Activated CD8-positive, alpha-beta memory T cell treated with anti-CD3 and anti-CD28 coated beads for 36 hours (primary cell): Measurements from ENCODE around the gene MECP2. TPM values are rescaled to one million over a fixed set of nuclear protein-coding genes. Genes with fewer than 3 reads are reported as not detected.
"Not testable (repeated sequence)": the region's sequence is repeated elsewhere in the genome, so short reads cannot be mapped to it uniquely, and the experiment has no call there.

Experiments
- CTCF ChIA-PET: fragments of 350-600 bp; sonication (Branson Sonifier 250); formaldehyde crosslinking; loops from one replicate; lab custom pipeline; 2021; ENCODE audit warnings: antibody characterized with exemption; lab: Charles Lee
- POLR2A ChIA-PET: fragments of 350-600 bp; sonication (Branson Sonifier 250); formaldehyde crosslinking; loops from one replicate; lab custom pipeline; 2021; ENCODE audit warnings: antibody characterized with exemption; lab: Charles Lee
- total RNA-seq, 2 experiments: library from RNA; stranded (reverse); gene quantifications; one replicate each; pipeline ENCODE4 v1.2.3, GENCODE V29; 2021

The MECP2 gene
- total RNA-seq, result 10 to 100 TPM; 49.8 to 51.2 TPM

GRCh38 chrX:154097589-154098541 is at the start of gene MECP2:
MECP2 (minus strand) TSS chrX:154097717.
- POLR2A ChIA-PET, result no interaction called here
- CTCF ChIA-PET, result no interaction called here

GRCh38 chrX:154144010-154144409 is 46.5 kb upstream of the MECP2 start, which contains the start of gene OPN1LW:
OPN1LW (plus strand) TSS chrX:154144243; CDS start chrX:154144284, 41 bp downstream.
- CTCF ChIA-PET, result not testable (repeated sequence)

GRCh38 chrX:154142950-154143745 is 45.6 kb upstream of the MECP2 start:
- ChIA-PET CTCF (no interaction called here), POLR2A (no interaction called here)

More at GRCh38 chrX:154144010-154144409, 46.5 kb upstream of the MECP2 start, which contains the start of gene OPN1LW:
- POLR2A ChIA-PET, result not testable (repeated sequence)

GRCh38 chrX:154142386-154142785 is 44.9 kb upstream of the MECP2 start:
- POLR2A ChIA-PET, result no interaction called here
- CTCF ChIA-PET, result no interaction called here

GRCh38 chrX:154140742-154141141 is 43.2 kb upstream of the MECP2 start:
- ChIA-PET CTCF (no interaction called here), POLR2A (no interaction called here)

GRCh38 chrX:154140206-154140605 is 42.7 kb upstream of the MECP2 start:
- ChIA-PET POLR2A (no interaction called here), CTCF (no interaction called here)

- ChIA-PET CTCF (no interaction called here), POLR2A (no interaction called here)
These were observed 41.3 kb upstream of the MECP2 start for GRCh38 chrX:154138857-154139256.

- CTCF ChIA-PET, result interaction anchor here (1.0 to 1.2 kb wide), 2 partner anchors 13 to 743 kb away, joined by 3 to 4 read pairs; no protein-coding TSS in a partner anchor
These were observed 39.2 kb upstream of the MECP2 start for GRCh38 chrX:154136627-154137161.

GRCh38 chrX:154135458-154136229 is 38.1 kb upstream of the MECP2 start:
- ChIA-PET POLR2A (no interaction called here), CTCF (interaction anchor here (0.8 kb wide), 1 partner anchor 10 kb away, joined by 3 read pairs; no protein-coding TSS in a partner anchor)

More at GRCh38 chrX:154136627-154137161, 39.2 kb upstream of the MECP2 start:
- POLR2A ChIA-PET, result no interaction called here

- CTCF ChIA-PET, result no interaction called here
- POLR2A ChIA-PET, result no interaction called here
These were observed 34.8 kb upstream of the MECP2 start for GRCh38 chrX:154132366-154132765.

- ChIA-PET POLR2A (no interaction called here), CTCF (no interaction called here)
These were observed 34.4 kb upstream of the MECP2 start for GRCh38 chrX:154131955-154132354.

- ChIA-PET CTCF (interaction anchor here (1.2 kb wide), 1 partner anchor 10 kb away, joined by 3 read pairs; no protein-coding TSS in a partner anchor), POLR2A (no interaction called here)
These were observed 28.6 kb upstream of the MECP2 start for GRCh38 chrX:154126101-154126500.

GRCh38 chrX:154125391-154126040 is 28.0 kb upstream of the MECP2 start:
- ChIA-PET CTCF (interaction anchor here (1.2 kb wide), 1 partner anchor 10 kb away, joined by 3 read pairs; no protein-coding TSS in a partner anchor), POLR2A (no interaction called here)

GRCh38 chrX:154123241-154124219 is 26.0 kb upstream of the MECP2 start:
- ChIA-PET POLR2A (no interaction called here), CTCF (interaction anchor here (0.5 to 1.7 kb wide), 2 partner anchors 14 to 304 kb away, joined by 4 read pairs; no protein-coding TSS in a partner anchor)

GRCh38 chrX:154121961-154122360 is 24.4 kb upstream of the MECP2 start:
- ChIA-PET POLR2A (no interaction called here), CTCF (no interaction called here)

- POLR2A ChIA-PET, result no interaction called here
- CTCF ChIA-PET, result no interaction called here
These were observed 23.7 kb upstream of the MECP2 start for GRCh38 chrX:154121207-154121606.

- ChIA-PET POLR2A (no interaction called here), CTCF (no interaction called here)
These were observed 23.1 kb upstream of the MECP2 start for GRCh38 chrX:154120567-154120966.
